H1 (cell line): ENCODE measurements around the gene E2F3. TPM values are rescaled to one million over a fixed set of nuclear protein-coding genes. Genes with fewer than 3 reads are reported as not detected.

Experiments
- CTCF ChIA-PET: fragments of 300-600 bp; sonication (Branson Sonifier 250); formaldehyde crosslinking; loops from one replicate; lab custom pipeline; 2021; ENCODE audit not compliant: partially characterized antibody; lab: Charles Lee
- POLR2A ChIA-PET: fragments of 300-600 bp; sonication (Branson Sonifier 250); formaldehyde crosslinking; loops from one replicate; lab custom pipeline; 2021; ENCODE audit warnings: inconsistent platforms; ENCODE audit not compliant: partially characterized antibody; lab: Charles Lee
- DNase-seq, 2 experiments: peaks; one replicate each; pipeline versions ENCODE4 v3.0.0 to v3.0.0-alpha.2; 2010 to 2022; ENCODE audit warnings: low spot score in 2 of 2, low read depth in 1 of 2, mixed read lengths in 1 of 2
- FAIRE-seq: peaks from 2 replicates; lab custom pipeline; 2011; peaks lifted over from hg19 to GRCh38; lab: Jason Lieb, UNC
- H2AFZ ChIP-seq: 2 replicates; pipeline ENCODE4 v1.8.1; 2012; ENCODE audit warnings: low read length, inconsistent platforms
- H2AK5ac ChIP-seq: 2 replicates; pipeline ENCODE4 v1.6.1; 2013; ENCODE audit warnings: low read depth, low read length
- H2BK120ac ChIP-seq: replicated peaks from 2 replicates; pipeline ENCODE3; 2013; ENCODE audit warnings: low read depth, low read length, inconsistent platforms
- H2BK12ac ChIP-seq: 2 replicates; pipeline ENCODE4 v1.6.1; 2013; ENCODE audit warnings: low read depth, low read length
- H2BK15ac ChIP-seq: 2 replicates; pipeline ENCODE4 v1.6.1; 2013; ENCODE audit warnings: low read length
- H2BK20ac ChIP-seq: 2 replicates; pipeline ENCODE4 v1.6.1; 2013; ENCODE audit warnings: low read length
- H2BK5ac ChIP-seq: 2 replicates; pipeline ENCODE4 v1.6.1; 2013; ENCODE audit warnings: low read depth, low read length
- H3K14ac ChIP-seq: 2 replicates; pipeline ENCODE4 v1.6.1; 2013; ENCODE audit warnings: inconsistent platforms; ENCODE audit not compliant: insufficient read length
- H3K18ac ChIP-seq: 2 replicates; pipeline ENCODE4 v1.6.1; 2013; ENCODE audit warnings: low read length; ENCODE audit errors: extremely low read depth
- H3K23ac ChIP-seq: 2 replicates; pipeline ENCODE4 v1.6.1; 2013; ENCODE audit warnings: inconsistent platforms; ENCODE audit not compliant: insufficient read length
- H3K23me2 ChIP-seq: 2 replicates; pipeline ENCODE4 v1.6.1; 2013; ENCODE audit warnings: low read depth, low read length
- H3K27ac ChIP-seq: 2 replicates; pipeline ENCODE4 v1.6.1; 2011; ENCODE audit warnings: low read depth, low read length, inconsistent platforms
- H3K27me3 ChIP-seq, 4 experiments: replicated peaks in 1 of 4; 1 replicate in 1 of 4; 2 replicates in 3 of 4; pipeline versions ENCODE4 v1.6.1 to v1.8.1; 2011 to 2013; ENCODE audit warnings: low read length in 3 of 4, mild to moderate bottlenecking in 3 of 4, inconsistent platforms in 2 of 4, mixed read lengths in 2 of 4, moderate library complexity in 1 of 4; ENCODE audit not compliant: control insufficient read depth in 3 of 4, insufficient read depth in 3 of 4; ENCODE audit errors: extremely low read depth in 1 of 4
- H3K36me3 ChIP-seq, 4 experiments: 2 replicates each; pipeline versions ENCODE4 v1.6.1 to v1.8.1; 2011 to 2013; ENCODE audit warnings: mild to moderate bottlenecking in 4 of 4, low read length in 3 of 4, moderate library complexity in 2 of 4, control low read depth in 1 of 4, inconsistent platforms in 1 of 4; ENCODE audit not compliant: insufficient read depth in 4 of 4, control insufficient read depth in 2 of 4
- H3K4ac ChIP-seq: replicated peaks from 2 replicates; pipeline ENCODE3; 2013; ENCODE audit warnings: low read length, low read depth, mixed read lengths, inconsistent platforms; ENCODE audit not compliant: insufficient read length
- H3K4me1 ChIP-seq, 4 experiments: replicated peaks in 1 of 4; 1 replicate in 1 of 4; 2 replicates in 3 of 4; pipeline versions ENCODE4 v1.6.1 to v1.8.1; 2011 to 2013; ENCODE audit warnings: low read length in 3 of 4, inconsistent platforms in 2 of 4, mixed read lengths in 1 of 4; ENCODE audit not compliant: insufficient read depth in 4 of 4, control insufficient read depth in 3 of 4
- H3K4me2 ChIP-seq, 2 experiments: 2 replicates each; pipeline versions ENCODE4 v1.6.1 to v1.8.1; 2011 to 2013; ENCODE audit warnings: low read depth in 2 of 2, low read length in 2 of 2, control low read depth in 1 of 2, inconsistent platforms in 1 of 2, mild to moderate bottlenecking in 1 of 2; ENCODE audit not compliant: insufficient read depth in 1 of 2
- H3K4me3 ChIP-seq, 4 experiments: fragments of 200-600, 300-600 bp in 1 of 4; sonication (generic), shearing (Covaris generic), sonication (Bioruptor Twin) in 1 of 4; 2 replicates each; pipeline versions ENCODE4 v1.5.1 to v1.8.1; 2011 to 2016; ENCODE audit warnings: low read length in 4 of 4, low read depth in 3 of 4, control low read depth in 2 of 4, inconsistent platforms in 2 of 4, mild to moderate bottlenecking in 2 of 4, mixed read lengths in 1 of 4, moderate library complexity in 1 of 4; ENCODE audit not compliant: insufficient read depth in 2 of 4; ENCODE audit errors: extremely low read depth in 1 of 4
- H3K56ac ChIP-seq: replicated peaks from 2 replicates; pipeline ENCODE3; 2013; ENCODE audit warnings: low read depth, mild to moderate bottlenecking, mixed read lengths, low read length, inconsistent platforms; ENCODE audit not compliant: insufficient read length
- H3K79me1 ChIP-seq: 2 replicates; pipeline ENCODE4 v1.6.1; 2013; ENCODE audit warnings: low read depth, low read length, control low read depth
- H3K79me2 ChIP-seq, 2 experiments: 2 replicates each; pipeline versions ENCODE4 v1.6.1 to v1.8.1; 2012 to 2013; ENCODE audit warnings: low read length in 2 of 2, mild to moderate bottlenecking in 2 of 2, inconsistent platforms in 1 of 2; ENCODE audit not compliant: insufficient read depth in 2 of 2, control insufficient read depth in 1 of 2
- H3K9ac ChIP-seq, 4 experiments: replicated peaks in 1 of 4; 1 replicate in 1 of 4; 2 replicates in 3 of 4; pipeline versions ENCODE4 v1.6.1 to v1.8.1; 2011 to 2013; ENCODE audit warnings: low read depth in 3 of 4, low read length in 3 of 4, control low read depth in 2 of 4, mild to moderate bottlenecking in 2 of 4, moderate library complexity in 2 of 4, inconsistent platforms in 1 of 4; ENCODE audit errors: extremely low read depth in 1 of 4
- H3K9me3 ChIP-seq, 2 experiments: 2 replicates each; pipeline versions ENCODE4 v1.6.1 to v1.8.1; 2012 to 2013; ENCODE audit warnings: mild to moderate bottlenecking in 2 of 2, moderate library complexity in 2 of 2, control low read depth in 1 of 2, inconsistent platforms in 1 of 2, low read depth in 1 of 2, low read length in 1 of 2, mixed read lengths in 1 of 2; ENCODE audit not compliant: insufficient read depth in 2 of 2
- H4K20me1 ChIP-seq, 2 experiments: replicated peaks in 1 of 2; 2 replicates each; pipeline versions ENCODE3 to v1.8.1; 2011 to 2013; ENCODE audit warnings: inconsistent platforms in 2 of 2, low read length in 2 of 2, mild to moderate bottlenecking in 1 of 2; ENCODE audit not compliant: insufficient read depth in 2 of 2, control insufficient read depth in 1 of 2
- H4K5ac ChIP-seq: 2 replicates; pipeline ENCODE4 v1.6.1; 2013; ENCODE audit warnings: low read length, low read depth, mixed read lengths, inconsistent platforms; ENCODE audit not compliant: insufficient read length
- H4K8ac ChIP-seq: 2 replicates; pipeline ENCODE4 v1.8.0; 2013; ENCODE audit warnings: mild to moderate bottlenecking, moderate library complexity, low read length, inconsistent platforms; ENCODE audit not compliant: insufficient read depth; ENCODE audit errors: extremely low read depth
- H4K91ac ChIP-seq: replicated peaks from 2 replicates; pipeline ENCODE3; 2013; ENCODE audit warnings: low read length, mixed read lengths, inconsistent platforms; ENCODE audit not compliant: insufficient read length
- BCL11A ChIP-seq, 2 experiments: IDR thresholded peaks; one replicate each; pipeline ENCODE4 v1.6.1; 2011; ENCODE audit warnings: low read depth in 2 of 2, low read length in 2 of 2, mild to moderate bottlenecking in 2 of 2
- GABPA ChIP-seq: IDR thresholded peaks from 2 replicates; pipeline ENCODE4 v1.6.1; 2011; ENCODE audit warnings: mild to moderate bottlenecking, low read length, moderate library complexity, borderline replicate concordance; ENCODE audit not compliant: insufficient read depth
- RBBP5 ChIP-seq: IDR thresholded peaks from 2 replicates; pipeline ENCODE4 v1.7.1; 2012; ENCODE audit warnings: low read depth, mild to moderate bottlenecking, inconsistent platforms, low read length, moderate library complexity, borderline replicate concordance
- SUZ12 ChIP-seq: fragments of 200-600 bp; sonication (generic); IDR thresholded peaks from 2 replicates; pipeline ENCODE4 v1.6.1; 2012; ENCODE audit warnings: mild to moderate bottlenecking, inconsistent platforms, low read length, moderate library complexity, mixed read lengths
- TCF12 ChIP-seq: IDR thresholded peaks from 2 replicates; pipeline ENCODE4 v1.6.1; 2011; ENCODE audit warnings: low read depth, mild to moderate bottlenecking, low read length
- ZNF274 ChIP-seq: IDR thresholded peaks from 2 replicates; pipeline ENCODE4 v1.7.0; 2012; ENCODE audit warnings: low read length, borderline replicate concordance; ENCODE audit errors: extremely low read depth
- WGBS, 2 experiments: shearing (Covaris generic) in 1 of 2; methylation state at CpG; one replicate each; pipeline versions ENCODE4 v1.1.6 to v1.1.7; 2013 to 2015; ENCODE audit warnings: low lambda C conversion rate in 2 of 2, mixed read lengths in 2 of 2, inconsistent platforms in 1 of 2, low coverage in 1 of 2, missing lambda C conversion rate in 1 of 2; ENCODE audit not compliant: insufficient replicate concordance in 2 of 2, insufficient coverage in 1 of 2, insufficient read length in 1 of 2; ENCODE audit errors: extremely low coverage in 1 of 2, missing lambda C conversion rate in 1 of 2; 5-methylcytosine and 5-hydroxymethylcytosine counted together
- polyA plus RNA-seq, 7 experiments: library from polyadenylated mRNA; depleted of rRNA in 3 of 7; stranded (reverse) in 5 of 7; unstranded in 2 of 7; fragments of >200 nt in 5 of 7; fragments of 200-250 nt in 2 of 7; gene quantifications; 1 replicate in 5 of 7; 2 replicates in 1 of 7; 4 replicates in 1 of 7; pipeline versions ENCODE4 v1.2.1 to v1.2.3, GENCODE V29; 2011 to 2013; ENCODE audit warnings: missing spikeins in 2 of 7, mixed read lengths in 2 of 7
- total RNA-seq: library from RNA; stranded (reverse); fragmentation: NEBNext Ultra II Directional; extraction: Animal tissue kit (Norgen Biotek cat#: 25700); gene quantifications from 2 replicates; pipeline ENCODE4 v1.2.1, GENCODE V29; 2021
- TF ChIP-seq, protein P1 (sequence below), 3 experiments: IDR thresholded peaks; 1 replicate in 2 of 3; 2 replicates in 1 of 3; pipeline versions ENCODE4 v1.5.1 to v1.6.1; 2011; ENCODE audit warnings: low read length in 3 of 3, mild to moderate bottlenecking in 3 of 3, inconsistent platforms in 2 of 3, low read depth in 1 of 3, moderate library complexity in 1 of 3; ENCODE audit not compliant: insufficient read depth in 1 of 3; ENCODE audit errors: control extremely low read depth in 1 of 3

Gene E2F3
- total and polyA plus RNA-seq, 2 of the 8 experiments (the other 6 are each of a cell fraction or from before 2014, with no cell fraction given) = 14.9 to 42.2 TPM

DNA sequence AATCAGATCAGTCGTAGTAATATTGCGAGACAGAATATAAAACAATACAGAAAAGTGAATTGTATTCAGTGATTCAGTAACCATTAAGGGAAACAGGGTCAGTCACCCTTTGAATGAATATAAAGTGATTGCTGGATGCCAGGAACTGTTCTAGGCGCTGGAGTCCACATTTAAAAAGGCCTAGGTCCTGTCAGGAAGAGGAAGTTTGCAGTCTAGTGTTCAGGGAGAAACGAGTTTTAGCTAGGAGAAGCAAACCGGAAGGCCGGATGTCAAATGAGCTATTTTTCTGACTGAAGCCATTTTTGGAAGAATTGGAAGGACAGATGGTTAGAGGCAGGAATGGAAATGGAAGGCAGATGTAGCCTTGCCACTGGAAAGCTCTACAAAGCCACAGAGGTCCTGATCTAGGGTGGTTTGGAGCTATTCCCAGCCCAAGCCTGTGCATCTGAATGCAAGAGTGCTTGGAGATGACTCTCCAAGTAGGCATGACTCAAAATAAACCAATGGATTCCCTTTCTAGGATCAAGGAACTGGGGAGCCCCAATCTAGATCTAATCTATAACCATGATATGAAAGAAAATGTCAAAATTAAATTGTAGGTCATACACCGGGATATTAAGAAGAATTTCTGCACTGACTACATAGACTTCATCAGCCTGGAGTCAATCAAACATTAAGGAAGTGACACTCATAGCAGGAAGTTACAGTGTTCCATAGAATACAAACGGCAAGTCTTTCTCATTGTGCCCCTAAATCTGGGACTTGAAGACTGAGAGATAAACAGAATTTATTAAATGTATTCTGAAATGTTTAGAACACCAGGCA, 95.7 kb downstream of the E2F3 start:
- no peak overlapping the region for H3K23ac ChIP-seq
- POLR2A ChIA-PET = interaction anchor here (0.7 kb wide), 1 partner anchor 8 kb away, joined by 3 read pairs; no protein-coding TSS in a partner anchor
- no peak overlapping the region for H3K4me3 ChIP-seq
- H3K4ac ChIP-seq = no peak overlapping the region
- no peak overlapping the region for H2BK120ac ChIP-seq
- no peak overlapping the region for H2AK5ac ChIP-seq
- no peak overlapping the region for H3K18ac ChIP-seq
- TF ChIP-seq, protein P1, sequence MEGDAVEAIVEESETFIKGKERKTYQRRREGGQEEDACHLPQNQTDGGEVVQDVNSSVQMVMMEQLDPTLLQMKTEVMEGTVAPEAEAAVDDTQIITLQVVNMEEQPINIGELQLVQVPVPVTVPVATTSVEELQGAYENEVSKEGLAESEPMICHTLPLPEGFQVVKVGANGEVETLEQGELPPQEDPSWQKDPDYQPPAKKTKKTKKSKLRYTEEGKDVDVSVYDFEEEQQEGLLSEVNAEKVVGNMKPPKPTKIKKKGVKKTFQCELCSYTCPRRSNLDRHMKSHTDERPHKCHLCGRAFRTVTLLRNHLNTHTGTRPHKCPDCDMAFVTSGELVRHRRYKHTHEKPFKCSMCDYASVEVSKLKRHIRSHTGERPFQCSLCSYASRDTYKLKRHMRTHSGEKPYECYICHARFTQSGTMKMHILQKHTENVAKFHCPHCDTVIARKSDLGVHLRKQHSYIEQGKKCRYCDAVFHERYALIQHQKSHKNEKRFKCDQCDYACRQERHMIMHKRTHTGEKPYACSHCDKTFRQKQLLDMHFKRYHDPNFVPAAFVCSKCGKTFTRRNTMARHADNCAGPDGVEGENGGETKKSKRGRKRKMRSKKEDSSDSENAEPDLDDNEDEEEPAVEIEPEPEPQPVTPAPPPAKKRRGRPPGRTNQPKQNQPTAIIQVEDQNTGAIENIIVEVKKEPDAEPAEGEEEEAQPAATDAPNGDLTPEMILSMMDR (IDR thresholded peaks at IDR 0.05; ENCODE audit: control extremely low read depth in 1 of 3, insufficient read depth in 1 of 3, low read depth in 1 of 3, low read length in 3 of 3) = no peak
- TF ChIP-seq RBBP5 = no peak
- no peak for TF ChIP-seq SUZ12
- no peak for TF ChIP-seq ZNF274
- TF ChIP-seq GABPA = no peak
- no peak for TF ChIP-seq TCF12
- no peak for TF ChIP-seq BCL11A (IDR thresholded peaks at IDR 0.05; ENCODE audit: low read depth in 2 of 2, low read length in 2 of 2)
- H3K27ac ChIP-seq = no peak overlapping the region
- CTCF ChIA-PET = no interaction called here
- FAIRE-seq = no peak
- no peaks in the 10 kb centered on the region for H3K27me3 ChIP-seq
- H3K56ac ChIP-seq = no peak overlapping the region
- DNase-seq = no peak
- H3K79me1 ChIP-seq = no peaks in the 10 kb centered on the region
- no peak overlapping the region for H3K4me2 ChIP-seq
- H3K14ac ChIP-seq = no peak overlapping the region
- no peaks in the 10 kb centered on the region for H3K9me3 ChIP-seq
- no peak overlapping the region for H2BK20ac ChIP-seq
- WGBS, 2 experiments = 95% methylated on average over 8 of the region's 8 CpGs; no CpG with 5 or more reads in 1 of the 2 experiments
- H2BK5ac ChIP-seq = no peak overlapping the region
- H3K4me1 ChIP-seq = no peaks in the 10 kb centered on the region
- no peaks in the 10 kb centered on the region for H3K79me2 ChIP-seq
- H3K9ac ChIP-seq = no peak overlapping the region
- no peak overlapping the region for H4K91ac ChIP-seq
- no peak overlapping the region for H4K5ac ChIP-seq
- H4K20me1 ChIP-seq = no peaks in the 10 kb centered on the region
- H3K36me3 ChIP-seq = peaks cover 0 to 4% (median 0%) of the 10 kb centered on the region in 4 experiments; a peak in 1 of 8 replicates
- no peak overlapping the region for H2BK12ac ChIP-seq
- no peaks in the 10 kb centered on the region for H3K23me2 ChIP-seq
- no peak overlapping the region for H4K8ac ChIP-seq
- no peak overlapping the region for H2BK15ac ChIP-seq
- H2AFZ ChIP-seq = no peak overlapping the region
